ENCODE results near the gene ROPN1L. TPM values are rescaled to one million over a fixed set of nuclear protein-coding genes. Genes with fewer than 3 reads are reported as not detected.

Gene ROPN1L
- total and polyA plus RNA-seq, 2 of the 4 experiments (the other 2 are of a cell fraction): 0.34 to 0.36 TPM

DNA sequence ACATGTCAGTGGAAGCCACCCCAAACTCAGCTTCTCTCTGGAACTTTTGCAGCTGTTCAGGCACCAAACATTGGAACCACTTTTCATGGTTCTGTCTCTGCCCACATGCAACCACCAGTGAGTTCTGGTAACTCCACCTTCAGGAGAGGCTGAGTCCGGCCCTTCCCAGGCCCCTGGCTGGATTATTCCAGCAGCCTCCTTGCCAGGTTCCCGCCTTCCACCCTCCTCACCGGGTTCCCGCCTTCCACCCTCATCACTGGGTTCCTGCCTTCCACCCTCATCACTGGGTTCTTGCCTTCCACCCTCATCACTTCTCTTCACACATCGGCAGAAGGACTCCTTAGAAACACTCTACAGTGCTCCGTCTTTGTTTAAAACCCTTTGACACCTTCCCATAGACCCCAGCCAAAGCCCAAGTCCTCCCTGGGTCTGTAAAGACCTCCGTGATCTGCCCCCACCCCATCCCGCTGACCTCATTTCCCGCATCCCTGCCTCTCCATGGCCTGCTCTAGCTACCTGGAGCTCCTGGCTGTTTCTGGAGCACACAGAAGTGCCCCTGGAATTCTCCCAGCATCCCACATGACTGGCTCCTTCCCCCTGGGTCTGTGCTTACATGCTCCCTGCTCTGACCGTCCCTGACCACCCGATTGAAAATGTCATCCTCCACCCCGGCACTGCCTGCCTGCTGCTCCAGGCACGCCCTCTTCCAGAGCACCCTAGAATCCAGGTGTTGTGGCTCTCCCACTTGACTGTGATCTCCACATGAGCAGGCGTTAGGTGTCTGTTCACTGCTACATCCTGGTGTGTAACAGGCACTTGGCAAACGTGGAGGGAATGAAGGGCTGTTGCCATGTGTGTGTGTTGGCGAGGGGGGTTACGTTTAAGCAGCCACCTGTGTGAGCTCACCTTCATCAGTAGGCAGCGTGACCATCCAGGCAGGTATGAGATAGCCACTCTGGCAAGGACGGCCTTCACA is 17.7 kb downstream of the ROPN1L start:
- BruUV-seq (replicated peaks): no TSS peak
- WGBS, 2 experiments (ENCODE audit: extremely low coverage in 2 of 2, insufficient read length in 1 of 2): 95% methylated on average over 8 of the region's 19 CpGs; no CpG with 5 or more reads in 1 of the 2 experiments
- H3K18ac ChIP-seq (ENCODE audit: low read depth, low read length): no peak overlapping the region
- H2AK5ac ChIP-seq (ENCODE audit: low read depth, low read length): peak overlapping the region; percentile 71
- peaks cover 4% of the 10 kb centered on the region; the same call in 1 of the 2 replicates for H3K27me3 ChIP-seq (ENCODE audit: control insufficient read depth, insufficient read depth, low read length)
- no peak overlapping the region for H2AK9ac ChIP-seq (replicated peaks; ENCODE audit: low read depth, low read length, poor library complexity)
- H2BK20ac ChIP-seq (ENCODE audit: low read depth, low read length): no peak overlapping the region
- no peak overlapping the region for H2AFZ ChIP-seq (replicated peaks; ENCODE audit: low read length, poor library complexity)
- intact Hi-C loops (cut with micrococcal nuclease): loop anchor here (10.0 kb wide), 1 partner anchor 1035 kb away; no protein-coding TSS in a partner anchor
- H3K9me1 ChIP-seq (ENCODE audit: insufficient read depth, low read length): peaks cover 31% of the 10 kb centered on the region
- no peak overlapping the region for H4K5ac ChIP-seq (ENCODE audit: low read depth, low read length)
- no peak overlapping the region for H3K9ac ChIP-seq (ENCODE audit: low read depth, low read length)
- 0 out of 2 replicates have a peak overlapping the region, but pooled peaks have one; percentile 0 for H4K91ac ChIP-seq (ENCODE audit: insufficient read depth, low read depth, low read length)
- ChIA-PET CTCF (interaction anchor here (0.9 kb wide), 1 partner anchor 168 kb away, joined by 3 read pairs; no protein-coding TSS in a partner anchor), POLR2A (ENCODE audit: unreplicated experiment) (no interaction called here)
- in situ Hi-C loops (cut with MboI; ENCODE audit: low sequenced_read_pairs): loop anchor here (10.0 to 25.0 kb wide), 3 partner anchors 103 to 725 kb away; partner anchors contain the start of gene ANKRD33B
- H3K27ac ChIP-seq (ENCODE audit: insufficient read depth, low read length): no peak overlapping the region
- DNase-seq (no peak), ATAC-seq (ENCODE audit: low read depth) (no peak)
- H3K4ac ChIP-seq (ENCODE audit: low read depth, low read length): peak overlapping the region; percentile 27; the same call in 1 of the 2 replicates
- no peak overlapping the region for H3K4me3 ChIP-seq (ENCODE audit: insufficient read depth, low read depth, low read length)
- 0 out of 2 replicates have a peak overlapping the region, but pooled peaks have one; percentile 39 for H3K14ac ChIP-seq (replicated peaks; ENCODE audit: low read depth, low read length)
- H4K20me1 ChIP-seq (ENCODE audit: insufficient read depth, low read length): no peaks in the 10 kb centered on the region
- no peak overlapping the region; the same call in 1 of the 2 replicates for H3K56ac ChIP-seq (ENCODE audit: extremely low read depth, insufficient read depth, low read length)
- no peak overlapping the region for H4K8ac ChIP-seq (ENCODE audit: low read depth in 2 of 2, low read length in 2 of 2)
- H2BK120ac ChIP-seq (ENCODE audit: low read depth, low read length): peak overlapping the region; percentile 17; the same call in 1 of the 2 replicates
- H3K9me3 ChIP-seq (ENCODE audit: control insufficient read depth, insufficient read depth, low read length): no peaks in the 10 kb centered on the region
- peaks cover 25% of the 10 kb centered on the region for H3K4me1 ChIP-seq (ENCODE audit: control insufficient read depth, insufficient read depth, low read length)
- H3K36me3 ChIP-seq (ENCODE audit: control insufficient read depth, insufficient read depth, low read length): no peaks in the 10 kb centered on the region
- H3K79me1 ChIP-seq (ENCODE audit: low read depth in 1 of 2, low read length in 2 of 2): no peaks in the 10 kb centered on the region
- no peak overlapping the region for H3K23ac ChIP-seq (ENCODE audit: low read depth, low read length)
- no peak overlapping the region for H2BK5ac ChIP-seq (ENCODE audit: low read depth, low read length, poor library complexity, severe bottlenecking)
- dilution Hi-C loops (cut with HindIII; ENCODE audit: low sequenced_read_pairs, unreplicated experiment): no loop called here
- H2BK15ac ChIP-seq (ENCODE audit: low read depth, low read length): no peak overlapping the region
- H3K4me2 ChIP-seq (ENCODE audit: low read depth, low read length): no peak overlapping the region
- TF ChIP-seq CHD1 (IDR thresholded peaks at IDR 0.05; ENCODE audit: low read depth, low read length): no peak
- TF ChIP-seq MAZ (IDR thresholded peaks at IDR 0.05; ENCODE audit: borderline replicate concordance, low read depth, low read length): no peak
- TF ChIP-seq MAFK (IDR thresholded peaks at IDR 0.05; ENCODE audit: low read depth, low read length): no peak
- TF ChIP-seq POLR2A (IDR thresholded peaks at IDR 0.05; ENCODE audit: low read depth, low read length): no peak
- TF ChIP-seq, protein P1, sequence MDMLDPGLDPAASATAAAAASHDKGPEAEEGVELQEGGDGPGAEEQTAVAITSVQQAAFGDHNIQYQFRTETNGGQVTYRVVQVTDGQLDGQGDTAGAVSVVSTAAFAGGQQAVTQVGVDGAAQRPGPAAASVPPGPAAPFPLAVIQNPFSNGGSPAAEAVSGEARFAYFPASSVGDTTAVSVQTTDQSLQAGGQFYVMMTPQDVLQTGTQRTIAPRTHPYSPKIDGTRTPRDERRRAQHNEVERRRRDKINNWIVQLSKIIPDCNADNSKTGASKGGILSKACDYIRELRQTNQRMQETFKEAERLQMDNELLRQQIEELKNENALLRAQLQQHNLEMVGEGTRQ (IDR thresholded peaks at IDR 0.05; ENCODE audit: low read depth, low read length): no peak
- no peak for TF ChIP-seq ELK1 (IDR thresholded peaks at IDR 0.05; ENCODE audit: borderline replicate concordance, low read depth, low read length)
- no peak for TF ChIP-seq CEBPB (IDR thresholded peaks at IDR 0.05; ENCODE audit: low read depth, low read length)
- no peak for TF ChIP-seq RFX5 (IDR thresholded peaks at IDR 0.05; ENCODE audit: low read depth, low read length)
- no peak for TF ChIP-seq CTCF (conservative IDR thresholded peaks at IDR 0.05; ENCODE audit: low read depth, low read length)
- no peak for TF ChIP-seq SMC3 (IDR thresholded peaks at IDR 0.05; ENCODE audit: low read depth, low read length)
- no peak for TF ChIP-seq RAD21 (IDR thresholded peaks at IDR 0.05; ENCODE audit: low read length)
- no peak for TF ChIP-seq RCOR1 (IDR thresholded peaks at IDR 0.05; ENCODE audit: insufficient replicate concordance, low read length)
- no peak for TF ChIP-seq NFE2L2 (IDR thresholded peaks at IDR 0.05; ENCODE audit: low read depth, low read length)
